Limb (tissue), 2 donors: Measurements from ENCODE around the gene LRRTM4.
"Not testable (repeated sequence)": the region's sequence is repeated elsewhere in the genome, so short reads cannot be mapped to it uniquely, and the experiment has no call there.

Source experiments
- DNase-seq, 2 donors: peaks; one replicate each; pipeline ENCODE4 v3.0.0-alpha.2; 2016; ENCODE audit errors: extremely low spot score in 2 of 2

LRRTM4 gene

DNA sequence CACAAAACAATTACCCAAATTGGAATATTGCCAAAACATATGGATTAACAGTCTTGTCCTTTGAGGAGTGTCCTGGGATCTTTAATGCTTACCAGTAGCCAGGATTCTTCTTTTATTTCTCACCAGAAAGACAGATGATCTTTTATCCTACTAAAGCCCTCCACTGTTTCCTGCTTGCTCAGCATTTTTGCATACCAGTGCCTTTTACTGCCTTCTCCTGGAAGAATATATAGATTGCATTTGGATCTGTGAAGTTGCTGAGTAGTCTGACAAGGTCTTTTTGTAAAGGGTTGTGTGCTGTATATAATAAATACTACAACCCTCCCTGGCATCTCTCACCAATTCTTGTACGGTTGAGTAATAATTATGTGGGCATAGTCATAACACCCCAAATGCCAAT is 652.2 kb downstream of the LRRTM4 start:
- DNase-seq = peak in 1 of 2 donors; percentile 8

DNA sequence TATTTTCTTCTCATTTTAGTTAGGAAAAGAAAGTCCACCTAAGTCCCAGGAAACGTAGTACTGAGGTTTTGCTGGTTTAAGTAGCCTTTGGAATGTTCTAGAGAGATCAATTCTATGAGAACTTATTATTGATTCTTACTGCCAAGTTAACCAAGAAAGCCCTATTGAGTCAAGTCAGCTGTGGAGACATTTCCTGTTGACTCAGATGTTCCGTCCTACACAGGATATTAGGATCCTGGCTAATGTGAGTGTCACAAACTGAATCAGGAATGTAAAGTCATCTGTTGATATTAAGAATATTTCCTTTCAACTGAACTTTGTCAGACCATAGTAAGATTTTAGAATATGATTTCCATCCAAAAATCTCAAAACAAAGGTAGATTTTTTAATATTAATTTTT is 654.3 kb downstream of the LRRTM4 start:
- peak in 1 of 2 donors; percentile 13 for DNase-seq

DNA sequence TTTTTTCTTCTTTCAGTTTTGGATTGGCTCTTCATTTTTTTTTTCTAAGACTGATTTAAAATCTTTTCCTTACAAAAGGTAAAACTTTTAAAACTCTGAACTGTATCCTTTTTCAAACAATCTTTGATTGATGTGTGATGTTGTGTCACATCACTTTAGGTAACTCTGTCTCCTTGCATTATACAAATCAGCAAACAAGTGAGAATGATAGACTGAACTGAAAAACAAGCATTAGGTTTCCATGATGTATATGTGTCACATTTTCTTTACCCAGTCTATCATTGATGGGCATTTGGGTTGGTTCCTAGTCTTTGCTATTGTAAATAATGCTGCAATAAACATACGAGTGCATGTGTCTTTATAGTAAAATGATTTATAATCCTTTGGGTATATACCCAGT is 655.7 kb downstream of the LRRTM4 start:
- no peak for DNase-seq

DNA sequence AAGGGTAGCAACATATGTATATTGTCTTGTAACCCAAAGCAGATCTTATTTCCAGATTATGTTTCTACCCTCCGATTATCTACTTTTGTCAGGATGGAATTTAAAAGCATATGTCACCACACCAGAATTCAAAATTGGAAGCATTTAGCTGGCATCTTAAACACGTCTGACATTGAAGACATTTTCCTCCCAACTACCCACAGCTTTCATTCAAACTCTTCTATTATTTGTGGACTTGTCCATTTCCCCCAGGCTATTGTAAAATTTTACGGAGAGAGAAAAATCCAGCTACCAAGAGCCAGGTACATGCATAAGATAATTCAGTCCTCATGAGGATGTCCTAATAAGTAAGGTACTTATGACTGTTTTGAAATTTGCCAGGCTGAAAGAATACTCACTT is 659.3 kb downstream of the LRRTM4 start:
- DNase-seq = no peak

DNA sequence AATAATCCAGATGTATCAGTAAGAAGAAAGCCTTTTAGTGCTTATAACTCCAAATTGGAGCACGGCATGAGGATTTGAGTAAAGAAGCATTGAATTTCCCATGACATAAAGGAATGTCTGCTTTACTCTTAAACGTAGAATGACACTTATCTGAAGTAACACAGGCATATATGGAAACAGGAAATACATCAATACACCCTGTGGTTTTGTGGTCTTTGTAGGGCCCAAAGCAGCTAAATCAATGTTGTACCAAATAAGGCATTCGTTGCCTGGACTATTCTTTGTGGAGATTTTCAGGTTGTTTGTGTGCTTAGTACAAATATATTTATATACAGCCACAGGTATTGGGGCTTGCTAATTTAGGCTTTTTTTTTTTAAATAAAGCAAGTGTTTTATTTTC is 660.5 kb downstream of the LRRTM4 start:
- DNase-seq = no peak

DNA sequence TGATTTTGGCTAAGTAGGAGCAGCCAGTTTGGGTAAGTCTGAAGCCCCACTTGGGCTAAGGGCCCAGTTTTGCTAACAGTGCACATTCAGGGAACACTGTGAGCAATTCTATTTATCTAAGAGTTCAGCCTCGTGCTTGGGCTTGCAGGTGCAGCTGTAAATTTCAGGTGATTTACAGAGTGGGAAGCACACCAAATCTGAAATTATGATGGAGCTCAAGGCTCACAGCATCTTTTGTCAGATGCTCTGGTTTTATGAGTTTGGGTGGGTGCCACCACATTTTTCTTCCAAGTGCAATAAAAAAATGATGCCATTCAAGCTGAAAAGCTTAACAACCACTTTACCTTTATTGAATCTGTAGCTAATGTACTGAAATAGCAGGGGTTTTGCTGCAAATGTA is 671.2 kb downstream of the LRRTM4 start:
- peak in 1 of 2 donors; percentile 36 for DNase-seq

DNA sequence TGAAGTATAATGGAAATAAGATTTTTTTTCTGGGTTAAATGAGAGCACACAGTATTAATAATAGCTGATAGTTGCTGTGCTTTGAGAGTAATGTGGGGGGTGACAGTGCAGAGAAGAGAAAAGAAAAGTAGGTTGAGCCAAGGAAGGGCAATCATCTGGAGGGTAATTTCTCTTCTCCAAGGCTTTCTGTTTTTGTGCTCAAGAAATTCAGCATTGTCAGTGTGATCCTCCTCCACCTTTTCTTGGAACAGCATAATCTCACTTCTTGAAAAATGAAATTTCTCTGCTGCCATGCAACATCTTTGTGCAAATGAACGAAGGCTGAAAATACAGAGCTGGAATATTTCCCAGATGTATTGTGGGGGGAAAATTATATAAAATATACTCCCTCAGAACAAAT is 673.1 kb downstream of the LRRTM4 start:
- DNase-seq = no peak

DNA sequence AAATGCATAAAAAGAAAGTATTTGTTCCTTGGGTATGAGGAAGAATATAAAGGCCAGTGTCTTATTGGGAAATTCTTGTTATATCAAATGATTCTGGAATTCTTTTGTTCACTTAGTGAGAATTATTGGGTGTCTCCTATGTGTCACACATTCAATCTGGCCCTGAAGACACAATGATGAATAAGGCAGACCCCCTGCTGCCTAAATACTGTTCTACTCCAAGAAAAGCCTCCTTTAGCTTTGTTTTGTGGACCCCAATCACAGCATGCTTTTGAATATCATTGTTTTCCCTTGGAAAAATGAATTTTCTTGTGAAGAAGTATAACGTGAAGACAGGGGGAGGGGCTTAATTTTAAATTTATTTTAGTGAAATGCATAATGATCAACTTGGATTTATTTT is 682.4 kb downstream of the LRRTM4 start:
- DNase-seq = no peak

DNA sequence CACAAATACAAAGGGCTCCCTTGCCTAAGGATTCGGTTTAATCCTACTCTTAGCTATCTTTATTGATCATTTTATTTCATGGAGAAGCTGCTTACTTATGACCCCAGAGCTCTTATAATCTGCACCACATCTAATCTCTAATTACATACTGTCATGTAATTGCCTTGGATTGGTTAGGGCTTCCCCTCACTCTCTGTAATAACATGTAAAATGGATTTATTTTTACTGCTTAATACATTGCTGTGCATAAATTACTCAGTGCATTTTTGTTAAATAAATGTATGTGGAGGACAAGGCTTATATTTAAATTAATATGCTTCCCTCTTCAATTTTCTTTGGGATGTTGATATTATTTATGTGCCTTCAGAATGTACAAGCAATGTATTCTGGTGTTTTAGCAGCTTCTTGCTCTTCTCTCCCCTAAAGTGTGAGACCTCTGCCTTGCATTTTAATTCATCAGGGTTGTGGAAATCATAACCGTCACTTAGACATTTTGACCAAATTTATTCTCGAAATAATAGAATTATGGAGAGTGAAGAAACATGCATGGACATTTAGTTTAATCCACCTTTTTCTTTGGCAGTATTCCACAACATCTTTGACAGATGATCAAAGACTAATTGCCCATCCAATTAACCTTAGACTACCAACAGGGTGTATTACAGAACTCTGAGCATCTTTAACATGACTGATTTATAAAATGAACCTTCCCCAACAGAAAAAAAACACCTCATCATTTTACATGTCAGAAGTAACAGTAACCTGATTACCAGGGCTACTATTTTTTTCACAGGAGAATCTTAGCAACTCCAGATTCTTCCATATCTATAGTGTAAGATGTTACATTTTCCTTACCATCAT is 692.6 kb downstream of the LRRTM4 start:
- no peak for DNase-seq

DNA sequence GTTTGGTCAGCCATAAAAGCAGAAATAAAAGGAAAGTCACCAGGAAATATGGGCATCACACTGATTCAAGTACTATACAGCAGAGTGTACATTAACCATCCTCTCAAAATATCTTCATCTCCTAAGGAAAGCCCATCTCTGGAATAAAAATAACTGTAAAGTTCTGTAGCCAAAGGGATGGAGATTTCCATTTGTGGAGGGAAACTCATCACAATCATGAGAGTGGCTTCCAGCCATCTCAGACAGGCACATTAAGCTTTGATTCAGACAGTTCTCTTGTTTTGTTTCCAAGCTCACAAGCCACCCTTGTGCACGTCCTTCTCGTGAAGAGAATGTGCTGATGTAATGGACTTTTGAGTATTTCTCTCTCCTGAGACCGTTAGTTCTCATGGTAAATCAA is 695.5 kb downstream of the LRRTM4 start:
- DNase-seq = no peak

DNA sequence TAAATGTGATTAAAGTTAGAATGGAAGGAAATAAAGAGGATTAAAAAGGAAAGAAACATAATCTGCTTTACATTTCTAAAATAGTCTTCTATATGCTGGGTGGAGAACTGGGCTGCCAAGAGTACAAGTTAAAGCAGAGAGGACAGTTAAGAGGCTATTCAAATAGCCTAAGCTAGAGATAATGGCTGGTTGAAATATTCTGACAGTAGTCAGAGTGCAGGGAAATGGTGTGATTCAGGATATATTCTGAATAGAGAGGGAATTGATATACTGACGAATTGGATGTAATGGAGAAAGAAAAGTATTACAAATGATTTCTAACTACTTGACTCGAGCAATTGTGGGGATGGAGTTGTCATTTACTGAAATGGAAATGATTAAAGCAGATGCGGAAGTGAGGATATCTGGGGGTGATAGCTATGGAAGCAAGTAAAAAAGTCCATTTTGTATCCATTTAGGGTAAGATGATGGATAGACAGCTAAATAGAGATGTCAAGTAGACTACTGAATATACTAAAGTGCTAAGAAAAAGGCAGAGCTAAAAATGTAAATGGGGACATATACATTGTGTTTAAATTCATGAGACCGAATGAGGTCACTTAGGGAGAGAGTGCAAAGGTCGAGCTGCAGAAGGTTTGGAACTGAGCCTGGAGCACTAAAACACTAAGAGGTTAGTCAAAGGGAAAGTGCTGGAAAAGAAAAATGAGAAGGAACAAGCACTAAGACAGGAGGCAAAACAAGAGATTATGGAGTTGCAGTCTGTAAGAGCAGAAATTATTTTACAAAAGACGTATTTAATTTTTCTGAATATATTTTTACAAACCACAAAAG is 696.8 kb downstream of the LRRTM4 start:
- no peak for DNase-seq

DNA sequence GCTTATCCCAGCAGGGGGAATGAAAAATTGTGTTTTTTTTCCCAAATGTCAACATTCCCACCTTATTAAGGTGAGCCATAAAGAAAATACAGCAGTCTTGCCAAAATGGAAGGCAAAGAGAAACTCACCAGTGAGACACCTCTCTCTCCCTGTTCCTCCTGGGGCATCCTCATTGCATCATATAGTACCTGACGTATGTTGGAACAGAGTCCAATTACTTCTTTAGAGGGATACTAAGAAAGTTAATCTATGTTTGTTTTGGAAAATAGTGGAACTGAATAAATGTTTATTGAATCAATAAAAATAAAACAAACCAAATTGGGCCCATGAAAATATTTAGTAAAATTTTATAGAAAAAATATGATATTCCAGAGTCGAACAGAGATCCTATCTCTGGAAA is 700.4 kb downstream of the LRRTM4 start:
- DNase-seq = no peak

DNA sequence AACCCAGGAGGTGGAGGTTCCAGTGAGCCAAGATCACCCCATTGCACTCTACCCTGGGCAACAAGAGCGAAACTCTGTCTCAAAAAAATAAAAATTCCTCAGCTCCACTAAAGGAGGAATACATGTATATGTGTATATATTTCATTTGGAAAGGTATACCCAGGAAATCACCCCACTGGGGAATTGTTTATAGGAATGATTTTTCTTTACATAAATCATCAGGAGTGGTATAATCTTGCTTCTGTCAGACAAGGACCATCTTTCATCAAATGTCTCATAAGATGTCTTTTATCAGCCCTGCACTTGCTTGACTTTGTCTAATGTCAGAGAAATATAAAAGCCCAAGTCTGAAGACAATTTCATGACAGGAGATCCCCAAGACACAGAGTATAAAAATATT is 709.1 kb downstream of the LRRTM4 start:
- DNase-seq = no peak

DNA sequence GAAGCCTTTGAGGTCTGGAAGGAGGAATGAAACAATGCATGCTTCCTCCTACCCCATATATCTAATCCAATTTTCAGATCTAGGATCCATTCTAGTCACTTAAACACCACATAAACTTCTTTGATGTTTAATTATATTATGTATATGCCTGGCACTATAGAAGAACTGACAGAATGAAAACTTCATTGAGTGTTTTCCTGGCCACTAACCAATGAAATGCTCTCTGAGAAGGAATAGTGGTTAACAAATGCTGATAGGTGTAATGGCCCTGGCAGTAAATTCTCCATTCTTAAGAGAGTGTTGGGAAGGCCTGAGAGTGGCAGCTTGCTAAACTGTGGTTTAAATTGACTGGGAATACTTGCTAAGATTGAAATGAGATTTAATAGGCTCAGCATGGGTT is 710.0 kb downstream of the LRRTM4 start:
- no peak for DNase-seq

DNA sequence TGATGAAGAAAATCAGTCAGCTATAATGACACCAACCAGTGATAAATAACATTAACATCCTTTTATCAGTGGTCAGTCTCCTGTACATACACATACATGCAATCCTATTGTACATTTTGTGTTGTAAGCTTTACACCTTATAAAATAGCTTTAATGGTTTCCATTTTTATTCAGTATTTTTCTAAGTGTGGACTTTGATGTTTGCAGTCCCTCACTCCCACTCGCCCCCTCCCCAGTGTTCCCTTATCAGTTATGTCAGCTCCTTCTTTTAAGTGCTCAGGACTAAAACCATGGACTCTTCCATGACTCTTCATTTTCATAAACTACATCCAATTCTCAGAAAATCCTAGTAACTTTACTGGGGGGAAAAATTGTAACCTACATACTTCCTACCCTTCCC is 713.0 kb downstream of the LRRTM4 start:
- DNase-seq = no peak

DNA sequence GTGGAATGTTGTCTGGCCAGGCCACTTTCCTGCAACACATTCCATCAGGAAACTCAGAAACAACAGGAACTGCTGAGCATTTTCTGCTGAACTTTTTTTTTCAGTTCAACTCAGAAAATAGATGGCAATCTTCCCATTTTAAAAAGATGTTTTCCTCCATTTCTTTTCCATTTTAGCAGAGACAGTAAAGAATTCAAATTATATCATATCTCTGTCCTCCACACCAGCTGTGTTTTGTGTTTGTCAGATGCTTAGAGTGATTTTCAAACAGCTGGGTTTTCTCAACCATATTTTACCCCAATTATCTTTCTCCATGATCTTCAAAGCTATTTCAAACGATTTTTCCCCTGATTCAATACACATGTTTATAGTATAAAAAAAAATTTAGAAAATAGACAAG is 713.4 kb downstream of the LRRTM4 start:
- peak in 1 of 2 donors; percentile 13 for DNase-seq

DNA sequence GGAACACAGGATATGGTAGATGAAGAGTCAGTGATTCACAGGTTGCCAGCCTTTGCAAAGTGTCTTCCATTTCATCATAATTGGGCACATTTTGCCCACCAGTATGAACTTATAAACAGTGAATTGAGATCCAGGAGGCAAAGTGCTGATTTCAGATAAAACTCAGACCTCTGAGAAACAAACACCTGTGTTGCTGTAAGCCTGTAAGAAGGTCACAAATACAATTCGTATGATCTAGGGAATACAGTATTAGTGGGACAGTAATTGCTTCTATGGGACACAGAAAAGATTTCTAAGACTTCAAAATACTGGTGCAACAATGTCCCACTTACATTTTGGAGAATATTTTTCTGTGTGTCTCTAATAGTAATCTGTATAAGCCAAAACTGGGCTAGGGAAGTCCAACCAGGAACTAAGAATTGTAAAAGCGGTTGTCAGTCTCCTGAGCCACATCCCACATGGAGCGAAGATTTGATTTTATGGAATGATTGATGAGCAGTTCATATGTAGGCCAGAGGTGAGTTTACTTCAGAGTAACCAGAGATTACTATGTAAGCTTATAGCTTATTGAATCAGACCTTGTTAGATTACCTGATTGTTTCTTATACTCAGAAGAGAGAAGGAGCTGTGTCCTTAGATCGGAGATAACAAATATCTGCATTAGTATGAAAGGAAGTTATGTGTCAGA is 728.4 kb downstream of the LRRTM4 start:
- DNase-seq = no peak

DNA sequence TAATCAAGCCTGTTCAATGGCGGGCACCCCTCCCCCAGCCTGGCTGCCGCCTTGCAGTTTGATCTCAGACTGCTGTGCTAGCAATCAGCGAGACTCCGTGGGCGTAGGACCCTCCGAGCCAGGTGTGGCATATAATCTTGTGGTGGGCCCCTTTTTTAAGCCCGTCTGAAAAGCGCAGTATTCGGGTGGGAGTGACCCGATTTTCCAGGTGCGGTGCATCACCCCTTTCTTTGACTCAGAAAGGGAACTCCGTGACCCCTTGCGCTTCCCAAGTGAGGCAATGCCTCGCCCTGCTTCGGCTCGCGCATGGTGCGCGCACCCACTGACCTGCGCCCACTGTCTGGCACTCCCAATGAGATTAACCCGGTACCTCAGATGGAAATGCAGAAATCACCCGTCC is 740.9 kb downstream of the LRRTM4 start:
- not testable (repeated sequence) for DNase-seq

DNA sequence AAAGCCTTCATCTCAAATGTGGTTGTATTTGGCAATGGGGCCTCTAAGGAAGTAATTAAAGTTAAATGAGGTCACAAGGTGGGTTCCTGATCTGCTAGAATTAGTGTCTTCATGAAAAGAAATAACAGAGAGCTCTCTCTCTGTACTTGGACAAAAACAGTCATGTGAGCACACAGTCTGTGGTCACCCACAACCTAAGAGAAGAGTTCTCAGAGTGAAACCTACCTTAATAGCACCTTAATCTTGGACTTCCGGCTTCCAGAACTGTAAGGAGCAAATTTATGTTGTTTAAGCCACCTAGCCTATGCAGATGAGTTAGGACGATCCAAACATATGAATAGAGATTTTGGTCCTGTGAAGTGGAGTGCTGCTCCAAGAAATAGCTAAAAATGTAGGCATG is 758.9 kb downstream of the LRRTM4 start:
- no peak for DNase-seq

DNA sequence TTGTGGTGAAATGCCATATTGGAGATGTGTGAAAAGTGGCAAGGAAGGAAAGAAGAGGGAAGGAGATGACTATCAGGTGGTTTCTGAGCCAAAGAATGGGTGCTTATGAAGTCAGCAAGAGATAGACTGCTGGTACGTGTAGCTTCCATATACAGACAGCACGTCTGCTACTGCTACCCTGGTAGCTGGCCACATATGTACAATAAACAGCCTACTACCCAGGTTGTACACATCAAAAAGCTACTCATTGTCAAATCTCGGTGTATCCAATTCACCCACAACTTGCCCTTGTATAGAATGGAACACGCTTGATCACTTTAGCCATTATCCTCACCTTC is 761.8 kb downstream of the LRRTM4 start:
- no peak for DNase-seq

DNA sequence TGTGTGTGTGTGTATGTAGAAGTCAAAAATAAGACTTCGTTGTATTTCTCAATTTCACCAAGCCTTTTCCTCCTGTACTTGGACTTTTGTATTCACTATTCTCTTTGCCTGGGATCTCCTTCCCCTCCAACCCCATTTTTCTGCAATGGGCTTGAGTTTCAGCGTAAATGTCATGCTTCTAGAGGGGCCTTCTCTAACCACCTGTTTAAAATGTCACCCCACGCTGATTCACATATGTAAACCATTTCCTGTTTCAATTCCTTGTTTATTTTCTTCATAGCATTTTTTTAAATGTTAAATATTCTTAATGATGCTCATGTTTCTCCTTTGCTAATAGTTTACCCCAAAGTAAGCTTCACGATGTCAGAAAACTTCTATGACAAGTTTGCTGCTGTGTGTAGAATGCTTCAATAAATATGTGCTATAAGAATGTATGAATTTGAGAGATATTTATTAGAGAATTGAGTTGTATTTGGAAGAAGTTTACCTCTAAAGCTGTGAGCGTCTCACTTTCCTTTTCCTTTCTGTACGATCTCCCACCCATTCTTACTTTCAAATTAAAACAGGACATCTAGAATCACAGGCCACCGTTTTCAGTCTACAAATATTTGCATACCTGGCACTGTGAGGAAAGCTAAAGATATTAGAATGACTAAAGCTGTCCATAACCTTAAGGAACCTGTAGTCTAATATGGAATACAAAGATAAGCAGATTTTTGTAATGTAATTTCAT is 762.4 kb downstream of the LRRTM4 start:
- DNase-seq = no peak

DNA sequence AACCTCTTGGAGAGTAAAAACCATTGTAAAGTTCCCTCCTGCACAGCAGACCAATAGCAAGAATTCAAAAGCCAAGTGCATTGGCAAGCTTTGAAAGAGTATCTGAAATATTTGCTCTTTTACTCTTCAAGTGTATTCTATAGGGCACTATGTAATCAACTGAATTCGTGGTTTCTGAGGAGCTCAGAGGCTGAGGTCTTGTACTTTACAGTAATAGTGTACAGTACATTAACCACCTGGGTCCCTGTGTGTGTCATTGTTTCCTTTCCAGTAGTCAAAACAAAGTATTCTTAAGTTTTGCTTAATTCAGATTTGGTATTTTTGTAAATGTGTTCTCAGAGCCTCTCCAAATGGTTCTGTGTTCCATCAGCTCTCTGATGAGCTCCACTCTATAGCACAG is 769.7 kb downstream of the LRRTM4 start:
- no peak for DNase-seq
